ENCODE data around the gene ERAP2. TPM values are rescaled to one million over a fixed set of nuclear protein-coding genes. Genes with fewer than 3 reads are reported as not detected.

Gene ERAP2
- total RNA-seq, 2 experiments from 2014 or later, result 107 to 110 TPM

DNA sequence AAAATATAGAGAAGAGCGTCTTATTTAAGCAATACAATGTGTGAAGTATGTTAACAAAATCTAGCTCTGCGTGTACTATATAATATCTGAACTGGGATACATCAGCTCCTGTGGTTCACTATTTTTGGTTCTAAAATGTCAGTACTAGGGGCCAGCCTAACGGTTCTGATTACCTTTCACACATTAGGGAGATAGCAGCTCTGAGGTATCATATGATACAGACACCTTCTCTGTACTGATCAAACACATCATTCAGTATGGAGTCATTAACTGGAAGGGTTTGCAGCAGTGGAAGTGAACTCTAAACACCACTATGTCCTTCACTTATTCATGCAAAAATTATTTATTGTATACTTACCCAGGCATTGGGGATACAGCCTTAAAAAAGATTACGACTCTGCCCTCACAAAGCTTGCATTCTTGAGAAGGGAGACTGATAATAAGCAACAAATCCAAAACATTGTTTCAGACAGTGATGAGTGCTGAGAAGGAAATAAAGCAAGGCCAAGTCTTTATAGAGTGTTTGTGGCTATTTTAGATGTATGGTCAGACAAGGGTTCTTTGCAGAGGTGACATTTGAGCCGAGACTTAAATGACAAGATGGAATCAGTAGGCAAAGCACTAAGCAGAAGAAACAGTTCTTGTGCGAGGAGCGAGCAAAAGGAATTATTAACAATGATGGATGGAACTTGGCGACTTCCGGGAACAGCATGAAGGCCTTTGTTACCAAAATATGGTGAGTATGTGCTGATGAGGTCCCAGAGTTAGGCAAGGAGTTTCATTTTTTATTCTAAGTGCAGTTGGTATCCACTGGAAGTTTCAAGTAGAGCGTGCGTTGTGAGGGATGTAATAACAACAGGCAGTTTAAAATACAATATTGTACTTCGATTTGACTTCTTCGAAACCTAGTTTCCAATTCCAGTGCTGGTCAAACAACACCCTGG, 57.7 kb downstream of the ERAP2 start:
- no peak for DNase-seq
- peaks cover 28% of the 10 kb centered on the region for H3K36me3 Mint-ChIP-seq
- H3K27me3 Mint-ChIP-seq, result no peaks in the 10 kb centered on the region

DNA sequence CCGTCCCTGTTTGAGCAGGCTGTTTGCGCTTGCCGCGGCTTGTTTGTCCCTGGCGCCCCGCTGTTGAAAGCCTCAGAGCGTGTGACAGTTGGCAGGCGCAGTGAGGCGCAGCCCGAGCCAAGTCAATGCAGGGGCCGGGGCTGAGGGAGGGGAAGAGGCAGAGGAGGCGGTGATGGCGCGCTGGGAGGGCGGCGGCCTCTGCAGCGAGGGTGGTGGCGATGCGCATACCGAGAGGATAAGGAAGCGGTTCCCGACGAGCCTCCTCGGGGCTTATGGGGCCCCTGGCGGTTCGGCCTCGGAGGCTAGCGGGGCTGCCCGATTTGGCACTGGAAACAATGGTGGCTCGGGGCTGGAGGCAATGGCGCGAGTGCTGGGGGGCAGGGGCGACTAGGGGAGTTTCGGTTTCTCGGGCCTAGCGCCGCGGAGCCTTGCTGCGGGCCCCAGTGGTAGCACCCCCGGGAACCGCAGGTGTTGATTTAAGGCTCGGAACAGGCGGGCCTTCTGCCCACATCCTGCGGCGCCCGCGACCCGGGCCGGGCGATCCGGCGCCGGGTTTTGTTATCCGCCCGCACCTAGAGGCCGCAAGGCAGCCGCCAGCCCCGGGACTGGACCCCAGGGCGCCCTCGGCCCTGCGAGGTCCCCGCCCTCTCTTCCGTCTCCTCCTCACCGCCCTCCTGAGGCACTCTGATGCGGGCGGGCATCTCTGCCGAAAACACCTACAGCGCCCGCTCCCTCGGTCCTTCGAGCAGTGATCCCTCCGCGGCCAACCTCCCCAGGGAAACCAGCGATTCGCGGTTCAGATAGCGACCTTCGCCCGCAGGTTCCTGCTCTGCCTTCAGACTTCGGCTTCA, 58.6 kb downstream of the ERAP2 start:
- DNase-seq (peak; percentile 99), ATAC-seq (ENCODE audit: low read depth) (peak; percentile 74)
- peaks cover 36% of the 10 kb centered on the region for H3K4me1 Mint-ChIP-seq
- H3K27ac Mint-ChIP-seq, result peak overlapping the region; percentile 99
- H3K36me3 Mint-ChIP-seq, result peaks cover 23% of the 10 kb centered on the region
- peak overlapping the region; percentile 95 for H3K4me3 Mint-ChIP-seq
- POLR2A ChIA-PET, result interaction anchor here (1.1 to 2.2 kb wide), 5 partner anchors 37 to 86 kb away, joined by 3 to 19 read pairs (median 6); no protein-coding TSS in a partner anchor
- no peaks in the 10 kb centered on the region for H3K27me3 Mint-ChIP-seq
- H3K9me3 Mint-ChIP-seq, result no peaks in the 10 kb centered on the region

More for the DNA sequence above, 57.7 kb downstream of the ERAP2 start:
- no peak for ATAC-seq (ENCODE audit: low read depth)
- no peaks in the 10 kb centered on the region for H3K9me3 Mint-ChIP-seq
- H3K27ac Mint-ChIP-seq, result peak overlapping the region; percentile 99
- POLR2A ChIA-PET, result interaction anchor here (0.9 to 2.2 kb wide), 12 partner anchors 8 to 126 kb away, joined by 3 to 19 read pairs (median 6); partner anchors contain the start of gene ERAP1
- peaks cover 37% of the 10 kb centered on the region for H3K4me1 Mint-ChIP-seq
- peak overlapping the region; percentile 95 for H3K4me3 Mint-ChIP-seq

DNA sequence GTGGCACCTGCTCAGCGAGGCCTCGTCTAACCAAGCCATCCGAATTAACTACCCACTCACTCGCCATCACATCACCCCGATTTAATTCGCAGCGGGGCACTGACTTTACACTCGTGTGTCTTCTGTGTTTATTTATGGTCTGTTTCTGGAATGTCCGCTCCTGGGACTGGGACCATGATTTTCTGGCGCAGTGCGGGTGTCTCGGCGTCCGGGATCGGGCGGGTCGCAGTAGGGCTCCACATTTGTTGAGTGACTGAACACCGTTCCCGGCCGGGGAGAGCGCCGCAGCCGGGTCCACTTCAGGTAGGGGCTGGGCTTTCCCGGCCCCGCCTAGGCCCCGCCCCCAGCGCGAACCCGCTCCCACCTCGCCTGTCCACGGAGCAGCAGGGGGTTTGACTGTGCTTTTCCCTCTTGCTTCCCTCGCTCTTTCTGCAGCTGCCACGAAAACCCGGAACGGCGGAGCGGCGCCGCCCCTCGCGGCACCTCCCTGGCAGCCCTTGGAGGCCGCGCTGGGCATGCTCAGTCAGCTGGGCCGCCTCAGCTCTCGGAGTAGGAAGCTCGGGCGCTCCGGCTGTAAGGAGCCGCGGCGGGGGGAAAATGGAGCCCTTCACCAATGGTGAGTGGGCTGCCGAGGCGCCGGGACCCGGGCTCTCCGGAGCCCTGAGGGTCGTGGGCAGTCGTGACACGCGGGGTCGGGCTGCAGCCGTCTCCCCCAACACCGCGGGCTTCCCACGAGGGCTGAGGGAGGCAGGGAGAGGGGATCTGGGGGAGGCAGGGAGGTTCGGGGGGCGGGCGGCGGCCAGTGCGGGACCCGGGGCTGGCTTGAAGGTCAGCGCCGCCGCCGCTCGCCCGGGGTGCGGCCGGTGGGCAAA, 59.5 kb downstream of the ERAP2 start, which contains the start of gene LNPEP:
Gene LNPEP (plus strand): TSS at position 522 of the 872 bp plus-strand sequence. CDS start 76 bp downstream, at position 598.
- peak; percentile 62 for ATAC-seq (ENCODE audit: low read depth)
- H3K9me3 Mint-ChIP-seq, result no peaks in the 10 kb centered on the region
- POLR2A ChIA-PET, result interaction anchor here (0.6 to 2.0 kb wide), 19 partner anchors 18 to 207 kb away, joined by 3 to 52 read pairs (median 5); partner anchors contain the start of genes ERAP2 and LIX1
- H3K36me3 Mint-ChIP-seq, result peaks cover 24% of the 10 kb centered on the region
- peaks cover 37% of the 10 kb centered on the region for H3K4me1 Mint-ChIP-seq
- peak within 1 kb of the TSS; percentile 99 for H3K27ac Mint-ChIP-seq
- DNase-seq, result peak; percentile 97
- peak within 1 kb of the TSS; percentile 95 for H3K4me3 Mint-ChIP-seq
- no peaks in the 10 kb centered on the region for H3K27me3 Mint-ChIP-seq

DNA sequence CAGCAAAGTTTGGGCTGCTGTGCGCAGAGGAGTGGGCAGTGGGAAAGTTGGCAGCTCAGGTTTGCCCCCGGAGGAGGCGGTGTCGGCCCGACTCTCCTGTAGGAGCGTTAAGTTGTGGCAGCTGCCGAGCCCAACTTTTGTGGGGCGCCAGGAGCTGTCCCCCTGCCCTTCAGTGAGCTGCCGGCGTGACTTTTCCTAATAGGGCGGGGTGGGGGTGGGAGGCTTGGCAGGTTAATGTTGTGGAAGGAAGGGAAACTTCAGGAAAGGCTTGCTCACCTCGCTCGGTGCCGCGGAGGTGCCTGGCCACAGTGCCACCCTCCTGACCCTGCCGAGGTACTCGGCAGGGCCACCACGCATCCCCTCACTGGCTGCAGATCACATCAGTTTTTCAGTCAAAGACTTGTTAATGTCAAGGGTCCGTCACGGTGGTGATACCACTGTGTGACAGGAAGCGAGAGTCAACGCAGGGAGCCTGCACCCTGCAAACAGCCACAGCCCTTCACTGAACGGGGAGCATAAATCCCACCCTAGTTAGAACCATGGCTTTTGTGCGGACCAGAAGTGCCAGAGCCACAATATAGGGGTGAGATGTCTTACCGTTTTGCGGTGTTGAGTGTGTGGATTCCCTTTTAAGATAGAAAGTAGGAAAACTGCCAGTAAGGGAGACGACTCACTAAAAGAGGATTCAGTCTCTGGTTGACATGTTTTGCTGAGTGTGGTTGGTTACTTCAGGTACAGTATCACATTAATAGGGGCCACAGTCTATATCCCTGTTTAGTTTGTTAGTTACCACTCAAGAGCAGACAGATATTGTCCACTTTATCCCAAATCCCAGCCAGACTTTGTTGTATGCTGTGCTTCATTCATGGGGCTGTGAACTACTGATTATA, 60.4 kb downstream of the ERAP2 start:
- DNase-seq (peak; percentile 65), ATAC-seq (ENCODE audit: low read depth) (peak; percentile 9)
- peaks cover 25% of the 10 kb centered on the region for H3K36me3 Mint-ChIP-seq

DNA sequence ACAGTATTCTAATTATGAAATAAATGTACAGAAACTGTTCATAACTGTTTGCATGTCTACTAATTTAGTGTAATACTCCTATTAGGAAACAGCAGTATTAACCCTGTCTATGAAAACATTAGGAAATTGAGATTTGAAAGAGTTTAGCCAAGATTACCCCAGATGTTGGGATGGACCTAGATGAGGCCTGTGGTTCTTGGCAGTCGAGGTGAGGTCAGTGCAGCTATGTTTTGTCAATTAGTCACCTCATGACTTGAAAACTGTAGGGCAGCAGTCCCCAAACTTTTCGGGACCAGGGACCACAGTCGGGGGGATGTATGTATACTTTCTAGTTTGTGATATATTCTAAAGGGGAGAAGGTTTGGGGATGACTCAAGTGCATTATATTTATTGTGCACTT, 64.3 kb downstream of the ERAP2 start:
- POLR2A ChIA-PET, result interaction anchor here (1.4 to 1.5 kb wide), 2 partner anchors 69 to 72 kb away, joined by 3 to 4 read pairs; no protein-coding TSS in a partner anchor
- Mint-ChIP-seq H3K27me3 (no peaks in the 10 kb centered on the region), H3K36me3 (peaks cover 45% of the 10 kb centered on the region), H3K27ac (no peak overlapping the region), H3K4me1 (peaks cover 46% of the 10 kb centered on the region), H3K4me3 (no peak overlapping the region), H3K9me3 (no peaks in the 10 kb centered on the region)
- ATAC-seq (ENCODE audit: low read depth) (no peak), DNase-seq (no peak)

More for the DNA sequence above, 60.4 kb downstream of the ERAP2 start:
- Mint-ChIP-seq H3K27ac (peak overlapping the region; percentile 99), H3K4me1 (peaks cover 37% of the 10 kb centered on the region), H3K27me3 (no peaks in the 10 kb centered on the region), H3K4me3 (peak overlapping the region; percentile 95), H3K9me3 (no peaks in the 10 kb centered on the region)
- POLR2A ChIA-PET, result interaction anchor here (0.6 to 2.0 kb wide), 20 partner anchors 17 to 206 kb away, joined by 3 to 52 read pairs (median 4); partner anchors contain the start of genes ERAP2 and LIX1

DNA sequence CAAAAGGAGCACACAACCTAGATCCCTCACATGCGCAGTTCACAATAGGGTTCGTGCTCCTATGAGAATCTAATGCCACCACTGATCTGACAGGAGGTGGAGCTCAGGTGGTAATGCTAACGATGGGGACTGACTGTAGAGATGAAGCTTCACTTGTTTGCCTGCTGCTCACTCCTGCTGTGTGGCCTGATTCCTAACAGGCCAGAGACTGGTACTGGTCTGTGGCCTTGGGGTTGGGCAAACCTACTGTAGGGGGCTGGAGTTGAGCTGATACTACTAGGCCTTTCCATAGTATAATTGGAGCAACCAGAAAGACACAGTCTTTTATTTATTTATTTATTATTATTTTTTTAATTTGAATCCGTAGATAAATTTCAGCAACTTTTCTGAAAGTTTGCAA, 64.8 kb downstream of the ERAP2 start:
- peaks cover 48% of the 10 kb centered on the region for H3K36me3 Mint-ChIP-seq
- ATAC-seq (ENCODE audit: low read depth) (no peak), DNase-seq (no peak)
- POLR2A ChIA-PET, result interaction anchor here (1.2 to 1.5 kb wide), 3 partner anchors 69 to 133 kb away, joined by 3 to 4 read pairs (median 3); partner anchors contain the start of gene ERAP1
- H3K9me3 Mint-ChIP-seq, result no peaks in the 10 kb centered on the region
- peak overlapping the region; percentile 2 for H3K4me3 Mint-ChIP-seq
- no peaks in the 10 kb centered on the region for H3K27me3 Mint-ChIP-seq
- peak overlapping the region; percentile 7 for H3K27ac Mint-ChIP-seq
- H3K4me1 Mint-ChIP-seq, result peaks cover 51% of the 10 kb centered on the region

DNA sequence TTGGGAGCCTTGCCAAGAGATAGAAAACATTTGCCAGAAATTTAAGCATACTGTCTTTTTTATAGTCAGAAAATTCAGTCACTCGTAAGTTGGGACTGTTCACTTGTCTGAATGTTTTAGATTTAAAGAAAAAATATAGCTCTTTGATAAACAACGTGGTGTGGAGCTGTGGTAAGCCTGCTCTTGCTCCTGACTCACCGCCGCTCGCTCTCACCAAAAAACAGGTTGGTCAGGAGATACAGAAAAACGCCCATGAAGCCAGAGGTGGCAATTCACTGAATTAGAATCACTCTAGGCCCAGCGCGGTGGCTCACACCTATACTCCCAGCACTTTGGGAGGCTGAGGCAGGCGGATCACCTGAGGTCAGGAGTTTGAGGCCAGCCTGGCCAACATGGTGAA, 65.8 kb downstream of the ERAP2 start:
- no peak for DNase-seq
- H3K27ac Mint-ChIP-seq, result no peak overlapping the region
- peaks cover 47% of the 10 kb centered on the region for H3K36me3 Mint-ChIP-seq
- POLR2A ChIA-PET, result interaction anchor here (0.9 to 1.3 kb wide), 3 partner anchors 9 to 134 kb away, joined by 3 to 6 read pairs (median 3); partner anchors contain the start of gene ERAP1
- ATAC-seq (ENCODE audit: low read depth), result peak; percentile 21
- no peaks in the 10 kb centered on the region for H3K9me3 Mint-ChIP-seq
- peaks cover 56% of the 10 kb centered on the region for H3K4me1 Mint-ChIP-seq
- peak overlapping the region; percentile 60 for H3K4me3 Mint-ChIP-seq
- no peaks in the 10 kb centered on the region for H3K27me3 Mint-ChIP-seq

DNA sequence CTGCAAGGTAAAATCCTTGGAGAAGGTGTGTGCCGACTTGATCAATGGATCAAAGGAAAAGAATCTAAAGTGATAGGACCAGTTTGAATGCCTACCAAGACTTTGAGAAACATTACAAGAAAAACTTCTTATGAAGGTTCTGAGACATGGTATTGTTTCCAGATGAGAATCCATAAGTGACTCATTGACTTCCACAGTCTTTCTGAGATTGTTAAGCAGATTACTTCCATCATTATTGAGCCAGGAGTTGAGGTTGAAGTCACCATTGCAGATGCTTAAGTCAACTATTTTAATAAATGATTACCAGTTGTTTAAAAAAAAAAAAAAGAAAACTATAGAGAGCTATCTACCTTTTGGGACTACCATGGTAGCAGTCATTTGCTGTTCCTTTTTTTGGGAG, 66.6 kb downstream of the ERAP2 start:
- POLR2A ChIA-PET, result interaction anchor here (1.3 kb wide), 1 partner anchor 20 kb away, joined by 6 read pairs; no protein-coding TSS in a partner anchor
- H3K4me1 Mint-ChIP-seq, result peaks cover 56% of the 10 kb centered on the region
- no peaks in the 10 kb centered on the region for H3K27me3 Mint-ChIP-seq
- H3K9me3 Mint-ChIP-seq, result no peaks in the 10 kb centered on the region
- peaks cover 46% of the 10 kb centered on the region for H3K36me3 Mint-ChIP-seq
- DNase-seq (no peak), ATAC-seq (ENCODE audit: low read depth) (no peak)
- no peak overlapping the region for H3K4me3 Mint-ChIP-seq
- H3K27ac Mint-ChIP-seq, result peak overlapping the region; percentile 5

DNA sequence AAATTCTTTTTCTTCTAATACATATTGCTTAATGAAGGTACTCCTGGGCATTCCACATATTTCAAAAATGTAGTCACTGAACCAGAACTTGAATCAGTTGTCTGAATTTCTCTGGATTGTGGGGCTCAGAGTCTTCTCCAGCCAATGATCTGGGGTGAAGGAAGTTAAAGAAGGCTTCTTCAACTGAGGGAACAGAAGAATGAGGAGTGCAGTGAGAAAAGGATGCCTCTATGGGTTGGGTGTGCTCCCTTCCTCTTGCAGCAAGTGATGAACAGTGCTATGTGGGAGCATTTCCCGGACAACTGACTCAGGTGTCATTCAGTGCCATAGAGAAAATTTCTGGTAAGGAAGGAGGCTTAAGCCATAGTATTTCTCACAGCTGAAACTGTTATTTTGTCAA, 67.5 kb downstream of the ERAP2 start:
- Mint-ChIP-seq H3K9me3 (no peaks in the 10 kb centered on the region), H3K27ac (no peak overlapping the region), H3K4me1 (peaks cover 48% of the 10 kb centered on the region), H3K4me3 (no peak overlapping the region), H3K36me3 (peaks cover 45% of the 10 kb centered on the region), H3K27me3 (no peaks in the 10 kb centered on the region)
- ATAC-seq (ENCODE audit: low read depth), result no peak
- POLR2A ChIA-PET, result interaction anchor here (0.9 to 1.0 kb wide), 2 partner anchors 9 to 14 kb away, joined by 3 to 4 read pairs; no protein-coding TSS in a partner anchor
- no peak for DNase-seq

DNA sequence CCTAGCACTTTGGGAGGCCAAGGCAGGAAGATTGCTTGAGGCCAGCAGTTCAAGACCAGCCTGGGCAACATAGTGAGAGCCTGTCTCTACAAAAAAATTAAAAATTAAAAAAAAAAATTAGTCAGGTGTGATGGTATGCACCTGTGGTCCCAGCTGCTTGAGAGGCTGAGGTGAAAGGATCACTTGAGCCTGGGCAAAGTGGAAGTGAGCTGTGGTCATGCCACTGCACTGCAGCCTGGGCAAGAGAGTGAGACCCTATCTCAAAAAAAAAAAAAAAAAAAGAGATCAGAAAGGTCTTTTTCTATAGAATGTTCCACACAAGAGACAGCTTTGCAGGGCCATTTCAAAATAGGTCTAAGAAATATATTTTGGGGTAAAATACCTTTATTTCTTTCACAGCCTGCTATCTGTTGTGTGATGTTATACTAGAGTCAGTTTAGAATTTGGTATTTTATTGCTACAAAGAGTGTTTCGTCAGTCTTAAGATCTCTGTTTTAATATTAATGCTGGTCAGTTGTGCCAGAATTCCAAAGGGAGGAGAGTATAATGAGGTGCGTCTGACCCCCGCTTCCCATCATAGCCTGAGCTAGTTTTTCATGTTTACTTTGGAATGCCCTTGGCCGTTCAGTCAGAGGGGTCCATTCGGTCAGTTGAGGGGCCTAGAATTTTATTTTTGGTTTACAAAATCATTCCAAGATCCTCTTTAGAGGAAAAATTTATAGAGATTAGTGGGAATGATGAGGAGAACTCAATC, 69.0 kb downstream of the ERAP2 start:
- Mint-ChIP-seq H3K27ac (no peak overlapping the region), H3K36me3 (peaks cover 57% of the 10 kb centered on the region), H3K27me3 (no peaks in the 10 kb centered on the region), H3K9me3 (no peaks in the 10 kb centered on the region), H3K4me3 (no peak overlapping the region), H3K4me1 (peaks cover 53% of the 10 kb centered on the region)
- POLR2A ChIA-PET, result interaction anchor here (0.9 kb wide), 1 partner anchor 12 kb away, joined by 3 read pairs; no protein-coding TSS in a partner anchor
- no peak for DNase-seq
- no peak for ATAC-seq (ENCODE audit: low read depth)

DNA sequence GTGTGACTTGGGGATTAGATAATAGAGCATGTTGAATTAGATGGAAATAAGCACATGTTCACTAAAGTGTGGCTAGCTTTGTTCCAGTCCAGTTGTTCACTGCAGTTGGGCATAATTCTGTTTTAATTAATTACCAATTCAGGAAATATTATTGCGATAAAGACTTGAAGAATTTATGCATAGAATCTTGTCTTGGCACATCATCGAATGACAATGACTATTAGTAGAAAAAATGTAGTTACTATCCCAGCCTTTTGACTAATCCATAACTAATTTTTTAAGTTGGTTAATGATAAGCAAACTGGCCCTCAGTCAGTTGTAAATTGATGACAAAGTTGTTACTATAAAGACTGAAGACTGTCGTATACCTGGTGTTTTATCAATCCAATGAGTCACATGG, 70.1 kb downstream of the ERAP2 start:
- Mint-ChIP-seq H3K27ac (no peak overlapping the region), H3K4me3 (no peak overlapping the region), H3K4me1 (peaks cover 49% of the 10 kb centered on the region), H3K36me3 (peaks cover 54% of the 10 kb centered on the region), H3K9me3 (no peaks in the 10 kb centered on the region), H3K27me3 (no peaks in the 10 kb centered on the region)
- DNase-seq, result no peak
- POLR2A ChIA-PET, result no interaction called here
- ATAC-seq (ENCODE audit: low read depth), result no peak
